HepG2 (cell line): ENCODE results near the gene TAS2R19. TPM values are rescaled to one million over a fixed set of nuclear protein-coding genes. Genes with fewer than 3 reads are reported as not detected.
A peak's percentile ranks its signal among the peaks of the same experiment; 100 is the strongest.

Experiments used
- ATAC-seq: fragments of 200-7000 bp; cut with Tn5 transposase; 3 replicates; pipeline ENCODE4 v1.9.1; 2020; ENCODE audit warnings: mild to moderate bottlenecking, moderate library complexity
- Bru-seq: library from RNA; stranded (reverse); fragments of 400-500 nt; gene quantifications from one replicate; lab custom pipeline; 2021; lab: Mats Ljungman, UMichigan
- BruChase-seq, 2 experiments: library from RNA; stranded (reverse); fragments of 400-500 nt; gene quantifications; one replicate each; lab custom pipeline; 2021; lab: Mats Ljungman, UMichigan
- BruUV-seq: library from RNA; stranded (reverse); fragments of 400-500 nt; replicated peaks from 2 replicates; lab custom pipeline; 2021; lab: Mats Ljungman, UMichigan
- CTCF ChIA-PET: fragments of 300-600 bp; formaldehyde crosslinking; extraction: SDS; loops from one replicate; lab custom pipeline; 2021; ENCODE audit warnings: low total read pairs, inconsistent platforms, low intra/inter-chr PET ratio; lab: Yijun Ruan, JAX
- POLR2A ChIA-PET: fragments of 350-600 bp; sonication (Branson Sonifier 250); formaldehyde crosslinking; loops from one replicate; lab custom pipeline; 2020; ENCODE audit warnings: antibody characterized with exemption, inconsistent platforms; lab: Yijun Ruan, JAX
- DNase-seq: peaks from one replicate; pipeline ENCODE4 v3.0.0-alpha.2; 2015; ENCODE audit warnings: low spot score
- FAIRE-seq: peaks from 3 replicates; lab custom pipeline; 2011; peaks lifted over from hg19 to GRCh38; lab: Jason Lieb, UNC
- H2AFZ ChIP-seq: one replicate; pipeline ENCODE4 v1.6.1; 2011; ENCODE audit warnings: low read length, inconsistent platforms
- H3K27ac ChIP-seq: fragments of 300-600 bp; 3 replicates; pipeline ENCODE4 v1.8.0; 2011; ENCODE audit warnings: mixed run types, mild to moderate bottlenecking, mixed read lengths, low read length, inconsistent platforms; ENCODE audit not compliant: insufficient read depth; ENCODE audit errors: extremely low read length
- H3K27me3 ChIP-seq, 2 experiments: fragments of 200-600 bp in 1 of 2; 2 replicates in 1 of 2; 3 replicates in 1 of 2; pipeline versions ENCODE4 v1.6.0 to v1.8.0; 2011; ENCODE audit warnings: low read length in 2 of 2, mild to moderate bottlenecking in 2 of 2, moderate library complexity in 2 of 2, inconsistent platforms in 1 of 2; ENCODE audit not compliant: insufficient read depth in 2 of 2, control insufficient read depth in 1 of 2
- H3K36me3 ChIP-seq, 2 experiments: fragments of 200-600 bp in 1 of 2; replicated peaks in 1 of 2; 2 replicates in 1 of 2; 3 replicates in 1 of 2; pipeline versions ENCODE4 v1.5.1 to v1.8.0; 2011; ENCODE audit warnings: low read length in 2 of 2, inconsistent platforms in 1 of 2; ENCODE audit not compliant: insufficient read depth in 2 of 2, control insufficient read depth in 1 of 2
- H3K4me1 ChIP-seq: 2 replicates; pipeline ENCODE4 v1.5.1; 2012; ENCODE audit warnings: low read length, inconsistent platforms; ENCODE audit not compliant: insufficient read depth
- H3K4me2 ChIP-seq: 2 replicates; pipeline ENCODE4 v1.6.0; 2011; ENCODE audit warnings: low read depth, low read length, inconsistent platforms
- H3K4me3 ChIP-seq, 3 experiments: fragments of 200-600 bp in 1 of 3; sonication (generic), shearing (Covaris generic) in 1 of 3; replicated peaks in 1 of 3; 2 replicates each; pipeline ENCODE4 v1.5.1; 2011 to 2016; ENCODE audit warnings: low read length in 3 of 3, inconsistent platforms in 2 of 3, low read depth in 2 of 3, mild to moderate bottlenecking in 2 of 3, control low read depth in 1 of 3, mixed read lengths in 1 of 3; ENCODE audit not compliant: insufficient read depth in 1 of 3
- H3K79me2 ChIP-seq: one replicate; pipeline ENCODE4 v1.6.1; 2011; ENCODE audit warnings: low read length, inconsistent platforms; ENCODE audit not compliant: insufficient read depth
- H3K9ac ChIP-seq: 2 replicates; pipeline ENCODE4 v1.6.0; 2011; ENCODE audit warnings: mild to moderate bottlenecking, low read depth, low read length, inconsistent platforms; ENCODE audit not compliant: insufficient read depth
- H3K9me3 ChIP-seq: 2 replicates; pipeline ENCODE4 v1.5.1; 2012; ENCODE audit warnings: mild to moderate bottlenecking, low read length
- H4K20me1 ChIP-seq: 2 replicates; pipeline ENCODE4 v1.6.0; 2011; ENCODE audit warnings: inconsistent platforms, mild to moderate bottlenecking, low read length, moderate library complexity; ENCODE audit not compliant: insufficient read depth
- CENPBD1 ChIP-seq: sonication (generic); formaldehyde crosslinking; IDR thresholded peaks from 2 replicates; pipeline ENCODE4 v1.8.0; 2022; ENCODE audit warnings: missing genetic modification reagents, low read depth, mild to moderate bottlenecking, borderline replicate concordance
- MATR3 ChIP-seq: sonication (generic); formaldehyde crosslinking; IDR thresholded peaks from 2 replicates; pipeline ENCODE4 v1.4.0; 2020; ENCODE audit warnings: missing genetic modification reagents
- PRPF4 ChIP-seq: fragments of 200-400 bp; formaldehyde crosslinking; IDR thresholded peaks from 2 replicates; pipeline ENCODE4 v1.6.1; 2016; ENCODE audit warnings: low read length, low read depth; ENCODE audit not compliant: poor library complexity, severe bottlenecking
- ZBTB37 ChIP-seq: sonication (generic); formaldehyde crosslinking; IDR thresholded peaks from 2 replicates; pipeline ENCODE4 v1.4.0; 2020; ENCODE audit warnings: mild to moderate bottlenecking, missing genetic modification reagents
- ZNF407 ChIP-seq: sonication (generic); formaldehyde crosslinking; IDR thresholded peaks from one replicate; pipeline ENCODE4 v1.5.1; 2020; ENCODE audit warnings: mild to moderate bottlenecking, missing genetic modification reagents; ENCODE audit errors: not compliant biosample characterization
- WGBS: methylation state at CpG from one replicate; pipeline ENCODE4 v1.1.6; 2017; ENCODE audit warnings: low lambda C conversion rate; 5-methylcytosine and 5-hydroxymethylcytosine counted together
- in situ Hi-C: cut with HindIII; loops from 2 replicates; pipeline ENCODE4 v1.10.0; 2017; ENCODE audit warnings: low pct_unique_long_range_greater_than_20kb; ENCODE audit not compliant: extremely low pct_ligation_motif_present
- intact Hi-C: fragments of 100-400 bp; cut with micrococcal nuclease; formaldehyde crosslinking; loops from one replicate; pipeline ENCODE4 v1.10.0; 2022; ENCODE audit not compliant: unreplicated experiment
- long read RNA-seq, 2 experiments: library from RNA in 1 of 2; library from polyadenylated mRNA in 1 of 2; stranded (forward) in 1 of 2; unstranded in 1 of 2; transcript quantifications; one replicate each; pipeline ENCODE4 v2.0.0, GENCODE V29; 2019 to 2022
- polyA minus RNA-seq, 3 experiments: library from RNA; depleted of rRNA, polyadenylated mRNA; stranded (reverse); fragments of >200 nt; gene quantifications; 2 replicates each; pipeline ENCODE4 v1.2.3, GENCODE V29; 2011; ENCODE audit warnings: low replicate concordance in 1 of 3
- polyA plus RNA-seq, 8 experiments: library from polyadenylated mRNA; depleted of rRNA in 3 of 8; stranded (reverse) in 7 of 8; unstranded in 1 of 8; fragments of >200 nt; fragmentation: Illumina TruSeq in 4 of 8; extraction: Trizol in 4 of 8; gene quantifications; 2 replicates each; pipeline versions ENCODE4 v1.2.1 to v1.2.3, GENCODE V29; 2011 to 2016; ENCODE audit warnings: low read depth in 4 of 8, missing spikeins in 1 of 8, mixed read lengths in 1 of 8; ENCODE audit not compliant: insufficient read depth in 1 of 8
- total RNA-seq, 5 experiments: library from RNA; depleted of rRNA; stranded (reverse); fragments of >200 nt; fragmentation: Illumina TruSeq; extraction: Trizol; gene quantifications; 2 replicates each; pipeline ENCODE4 v1.2.3, GENCODE V29; 2016; ENCODE audit warnings: low read depth in 1 of 5

Gene TAS2R19
- total RNA-seq (2016; rRNA removed; fragmentation: Illumina TruSeq; extraction: Trizol): 0.88 and 5.3 TPM in 2 replicates
- total RNA-seq (2016; cell fraction: cytosol; rRNA removed; fragmentation: Illumina TruSeq; extraction: Trizol; ENCODE audit: low read depth): not detected in 2 replicates
- 0.58 and 4.7 TPM in 2 replicates for total RNA-seq (2016; cell fraction: insoluble cytoplasmic fraction; rRNA removed; fragmentation: Illumina TruSeq; extraction: Trizol)
- 0.25 TPM in 1 of 2 replicates, not detected in the other for total RNA-seq (2016; cell fraction: membrane; rRNA removed; fragmentation: Illumina TruSeq; extraction: Trizol)
- total RNA-seq (2016; cell fraction: nucleus; rRNA removed; fragmentation: Illumina TruSeq; extraction: Trizol): 27.3 and 30.8 TPM in 2 replicates
- polyA plus RNA-seq (2011; rRNA removed): 0.30 and 0.62 TPM in 2 replicates
- 0.05 TPM in 1 of 2 replicates, not detected in the other for polyA plus RNA-seq (2011; cell fraction: cytosol; rRNA removed)
- polyA plus RNA-seq (2011; cell fraction: nucleus; rRNA removed): 2.5 and 3.4 TPM in 2 replicates
- polyA plus RNA-seq (2012): 0.24 and 0.59 TPM in 2 replicates
- polyA plus RNA-seq (2016; cell fraction: cytosol; fragmentation: Illumina TruSeq; extraction: Trizol; ENCODE audit: low read depth): not detected in 2 replicates
- polyA plus RNA-seq (2016; cell fraction: insoluble cytoplasmic fraction; fragmentation: Illumina TruSeq; extraction: Trizol; ENCODE audit: low read depth): not detected in 2 replicates
- not detected in 2 replicates for polyA plus RNA-seq (2016; cell fraction: membrane; fragmentation: Illumina TruSeq; extraction: Trizol; ENCODE audit: low read depth)
- polyA plus RNA-seq (2016; cell fraction: nucleus; fragmentation: Illumina TruSeq; extraction: Trizol; ENCODE audit: insufficient read depth, low read depth): 0.51 and 0.67 TPM in 2 replicates
- 12.8 and 15.5 TPM in 2 replicates for polyA minus RNA-seq (2011; rRNA and poly(A)+ RNA removed; ENCODE audit: low replicate concordance)
- polyA minus RNA-seq (2011; cell fraction: cytosol; rRNA and poly(A)+ RNA removed): 0.89 TPM in 1 of 2 replicates, not detected in the other
- 141 and 149 TPM in 2 replicates for polyA minus RNA-seq (2011; cell fraction: nucleus; rRNA and poly(A)+ RNA removed)
- Bru-seq, nascent RNA: percentile 88 among the genes with signal in this experiment
- percentile 72 among the genes with signal in this experiment for BruChase-seq, experiment 1, labeled RNA remaining after a 6-hour chase
- percentile 93 among the genes with signal in this experiment for BruChase-seq, experiment 2, labeled RNA remaining after a 2-hour chase
- long read RNA-seq, experiment 1: 0 reads
- long read RNA-seq, experiment 2: 0 reads

GRCh38 chr12:11022520-11022919, at the start of gene TAS2R19:
TSS of gene TAS2R19 (minus strand) at chr12:11022620. CDS start at chr12:11022571, 49 bp downstream.
- FAIRE-seq: no peak
- Histone ChIP-seq H3K9ac (no peak within 1 kb of the TSS), H3K79me2 (no peaks in the 10 kb centered on the region), H3K4me2 (no peak within 1 kb of the TSS), H3K36me3 (peaks cover 0 to 6% of the 10 kb centered on the region in 2 experiments; a peak in 1 of 5 replicates), H2AFZ (no peak within 1 kb of the TSS), H3K4me1 (peaks cover 34% of the 10 kb centered on the region), H3K27ac (peak within 1 kb of the TSS; percentile 29), H3K9me3 (no peaks in the 10 kb centered on the region), H3K4me3 (no peak within 1 kb of the TSS)
- 100% methylated on average over 1 of the region's 1 CpG for WGBS
- POLR2A ChIA-PET: interaction anchor here (1.3 kb wide), 1 partner anchor 149 kb away, joined by 3 read pairs; the partner anchor contains the start of gene SMIM10L1
- no peak for ATAC-seq
- no peak for DNase-seq
- in situ Hi-C loops: no loop called here
- TF ChIP-seq CENPBD1 (no peak), ZBTB37 (no peak), ZNF407 (CRISPR knock-in tag) (no peak), MATR3 (no peak), PRPF4 (no peak)
- TF ChIP-seq, all 625 proteins: peak for 0
- CTCF ChIA-PET: no interaction called here
- intact Hi-C loops: no loop called here
- Histone ChIP-seq H3K27me3 (no peaks in the 10 kb centered on the region), H4K20me1 (no peaks in the 10 kb centered on the region)
- BruUV-seq: no TSS peak
